IMR-90 (cell line): ENCODE measurements around the gene RBFOX2. TPM values are rescaled to one million over a fixed set of nuclear protein-coding genes. Genes with fewer than 3 reads are reported as not detected.

ENCODE experiments used
- ATAC-seq: fragments of 200-7000 bp; cut with Tn5 transposase; 2 replicates; pipeline ENCODE4 v1.9.1; 2020; ENCODE audit warnings: low read depth, mild to moderate bottlenecking, moderate library complexity
- BruUV-seq: library from RNA; stranded (reverse); fragments of 400-500 nt; replicated peaks from 2 replicates; lab custom pipeline; 2021; lab: Mats Ljungman, UMichigan
- CTCF ChIA-PET: fragments of 300-600 bp; formaldehyde crosslinking; extraction: SDS; loops from one replicate; lab custom pipeline; 2021; ENCODE audit warnings: antibody characterized with exemption; lab: Yijun Ruan, JAX
- POLR2A ChIA-PET: fragments of 300-600 bp; sonication (Branson Sonifier 250); formaldehyde crosslinking; loops from one replicate; lab custom pipeline; 2022; ENCODE audit warnings: antibody characterized with exemption; ENCODE audit not compliant: unreplicated experiment; lab: Charles Lee
- DNase-seq: peaks from one replicate; pipeline ENCODE4 v3.0.0; 2013
- H2AFZ ChIP-seq: replicated peaks from 2 replicates; pipeline ENCODE3; 2013; ENCODE audit warnings: low read length, mild to moderate bottlenecking; ENCODE audit not compliant: poor library complexity
- H2AK5ac ChIP-seq: 2 replicates; pipeline ENCODE4 v1.6.1; 2013; ENCODE audit warnings: low read depth, low read length, inconsistent platforms
- H2AK9ac ChIP-seq: replicated peaks from 2 replicates; pipeline ENCODE3; 2013; ENCODE audit warnings: mild to moderate bottlenecking, low read depth, low read length, moderate library complexity; ENCODE audit not compliant: poor library complexity
- H2BK120ac ChIP-seq: 2 replicates; pipeline ENCODE4 v1.6.1; 2013; ENCODE audit warnings: low read depth, low read length, inconsistent platforms
- H2BK15ac ChIP-seq: 3 replicates; pipeline ENCODE4 v1.6.1; 2013; ENCODE audit warnings: low read depth, low read length, inconsistent platforms
- H2BK20ac ChIP-seq: 2 replicates; pipeline ENCODE4 v1.6.1; 2013; ENCODE audit warnings: low read depth, mild to moderate bottlenecking, inconsistent platforms, low read length, moderate library complexity
- H2BK5ac ChIP-seq: 2 replicates; pipeline ENCODE4 v1.6.1; 2013; ENCODE audit warnings: mild to moderate bottlenecking, low read depth, low read length, inconsistent platforms; ENCODE audit not compliant: poor library complexity, severe bottlenecking
- H3K14ac ChIP-seq: replicated peaks from 2 replicates; pipeline ENCODE4 v1.6.1; 2013; ENCODE audit warnings: low read depth, low read length, inconsistent platforms
- H3K18ac ChIP-seq: 2 replicates; pipeline ENCODE4 v1.6.1; 2013; ENCODE audit warnings: low read depth, low read length, control low read depth
- H3K23ac ChIP-seq: 2 replicates; pipeline ENCODE4 v1.6.1; 2013; ENCODE audit warnings: low read depth, low read length, inconsistent platforms
- H3K27ac ChIP-seq: 2 replicates; pipeline ENCODE4 v1.5.1; 2013; ENCODE audit warnings: mild to moderate bottlenecking, control low read depth, low read length; ENCODE audit not compliant: insufficient read depth
- H3K27me3 ChIP-seq: 2 replicates; pipeline ENCODE4 v1.6.1; 2013; ENCODE audit warnings: low read length; ENCODE audit not compliant: control insufficient read depth, insufficient read depth
- H3K36me3 ChIP-seq: 2 replicates; pipeline ENCODE4 v1.6.1; 2013; ENCODE audit warnings: low read length, mixed read lengths; ENCODE audit not compliant: control insufficient read depth, insufficient read depth
- H3K4ac ChIP-seq: 2 replicates; pipeline ENCODE4 v1.6.1; 2013; ENCODE audit warnings: low read depth, low read length, inconsistent platforms
- H3K4me1 ChIP-seq: 2 replicates; pipeline ENCODE4 v1.6.1; 2013; ENCODE audit warnings: low read length, mixed read lengths; ENCODE audit not compliant: control insufficient read depth, insufficient read depth
- H3K4me2 ChIP-seq: 2 replicates; pipeline ENCODE4 v1.6.1; 2013; ENCODE audit warnings: low read depth, mild to moderate bottlenecking, control low read depth, low read length, moderate library complexity
- H3K4me3 ChIP-seq: 2 replicates; pipeline ENCODE4 v1.5.1; 2013; ENCODE audit warnings: low read depth, mild to moderate bottlenecking, control low read depth, low read length, moderate library complexity; ENCODE audit not compliant: insufficient read depth
- H3K56ac ChIP-seq: 2 replicates; pipeline ENCODE4 v1.6.1; 2013; ENCODE audit warnings: low read length, inconsistent platforms; ENCODE audit not compliant: insufficient read depth; ENCODE audit errors: extremely low read depth
- H3K79me1 ChIP-seq, 2 experiments: 2 replicates each; pipeline ENCODE4 v1.6.1; 2013; ENCODE audit warnings: low read length in 2 of 2, inconsistent platforms in 1 of 2, low read depth in 1 of 2
- H3K9ac ChIP-seq: 2 replicates; pipeline ENCODE4 v1.6.1; 2013; ENCODE audit warnings: low read depth, low read length, control low read depth
- H3K9me1 ChIP-seq: 2 replicates; pipeline ENCODE4 v1.6.1; 2013; ENCODE audit warnings: low read length, inconsistent platforms; ENCODE audit not compliant: insufficient read depth
- H3K9me3 ChIP-seq: 2 replicates; pipeline ENCODE4 v1.6.1; 2013; ENCODE audit warnings: low read length; ENCODE audit not compliant: control insufficient read depth, insufficient read depth
- H4K20me1 ChIP-seq: 2 replicates; pipeline ENCODE4 v1.6.1; 2013; ENCODE audit warnings: low read length, inconsistent platforms; ENCODE audit not compliant: insufficient read depth
- H4K5ac ChIP-seq: 2 replicates; pipeline ENCODE4 v1.6.1; 2013; ENCODE audit warnings: mild to moderate bottlenecking, low read depth, low read length, control low read depth
- H4K8ac ChIP-seq, 2 experiments: 2 replicates each; pipeline ENCODE4 v1.6.1; 2013; ENCODE audit warnings: low read depth in 2 of 2, low read length in 2 of 2, control low read depth in 1 of 2, inconsistent platforms in 1 of 2
- H4K91ac ChIP-seq: 2 replicates; pipeline ENCODE4 v1.6.1; 2013; ENCODE audit warnings: low read depth, low read length, inconsistent platforms; ENCODE audit not compliant: insufficient read depth
- BHLHE40 ChIP-seq: fragments of 150-350 bp; IDR thresholded peaks from 2 replicates; pipeline ENCODE4 v1.6.1; 2016; ENCODE audit warnings: mild to moderate bottlenecking, low read depth, low read length
- CEBPB ChIP-seq: IDR thresholded peaks from 2 replicates; pipeline ENCODE4 v1.6.1; 2012; ENCODE audit warnings: low read depth, low read length, improper control_type of control experiment
- CHD1 ChIP-seq: IDR thresholded peaks from 2 replicates; pipeline ENCODE4 v1.6.1; 2012; ENCODE audit warnings: low read depth, low read length, improper control_type of control experiment
- ELK1 ChIP-seq: fragments of 150-350 bp; IDR thresholded peaks from 2 replicates; pipeline ENCODE4 v1.6.1; 2016; ENCODE audit warnings: low read depth, mild to moderate bottlenecking, low read length, moderate library complexity, borderline replicate concordance
- FOS ChIP-seq: fragments of 150-350 bp; IDR thresholded peaks from 2 replicates; pipeline ENCODE4 v1.6.1; 2016; ENCODE audit warnings: low read depth, low read length
- MAFK ChIP-seq: IDR thresholded peaks from 2 replicates; pipeline ENCODE4 v1.6.1; 2012; ENCODE audit warnings: low read depth, low read length, improper control_type of control experiment
- MXI1 ChIP-seq: IDR thresholded peaks from 2 replicates; pipeline ENCODE4 v1.6.1; 2012; ENCODE audit warnings: low read depth, mild to moderate bottlenecking, low read length, moderate library complexity, borderline replicate concordance
- NFE2L2 ChIP-seq: fragments of 150-350 bp; IDR thresholded peaks from 2 replicates; pipeline ENCODE4 v1.6.1; 2016; ENCODE audit warnings: low read depth, mild to moderate bottlenecking, low read length
- POLR2A ChIP-seq: IDR thresholded peaks from 2 replicates; pipeline ENCODE4 v1.6.1; 2012; ENCODE audit warnings: mild to moderate bottlenecking, low read depth, low read length
- RAD21 ChIP-seq: IDR thresholded peaks from 2 replicates; pipeline ENCODE4 v1.6.1; 2012; ENCODE audit warnings: low read length, improper control_type of control experiment
- RCOR1 ChIP-seq: IDR thresholded peaks from 2 replicates; pipeline ENCODE4 v1.6.1; 2012; ENCODE audit warnings: mild to moderate bottlenecking, low read length, improper control_type of control experiment; ENCODE audit not compliant: insufficient replicate concordance
- RFX5 ChIP-seq: IDR thresholded peaks from 2 replicates; pipeline ENCODE4 v1.8.0; 2012; ENCODE audit warnings: low read depth, mild to moderate bottlenecking, low read length, moderate library complexity
- SMC3 ChIP-seq: fragments of 150-350 bp; IDR thresholded peaks from 2 replicates; pipeline ENCODE4 v1.6.1; 2016; ENCODE audit warnings: low read depth, mild to moderate bottlenecking, antibody characterized with exemption, low read length, moderate library complexity
- USF2 ChIP-seq: fragments of 150-350 bp; IDR thresholded peaks from 2 replicates; pipeline ENCODE4 v1.6.1; 2017; ENCODE audit warnings: mild to moderate bottlenecking, antibody characterized with exemption, low read length, low read depth
- WGBS, 2 experiments: methylation state at CpG; one replicate each; pipeline versions ENCODE4 v1.1.5 to v1.1.7; 2013; ENCODE audit warnings: missing lambda C conversion rate in 2 of 2; ENCODE audit not compliant: insufficient read length in 1 of 2; ENCODE audit errors: extremely low coverage in 2 of 2; 5-methylcytosine and 5-hydroxymethylcytosine counted together
- dilution Hi-C: fragments of 300-500 bp; cut with HindIII; formaldehyde crosslinking; loops from one replicate; pipeline ENCODE4 v1.14.3; 2018; ENCODE audit warnings: low sequenced_read_pairs; ENCODE audit not compliant: unreplicated experiment
- in situ Hi-C: fragments of 300-500 bp; cut with MboI; formaldehyde crosslinking; loops from 3 replicates; pipeline ENCODE4 v1.14.3; 2019; ENCODE audit warnings: low sequenced_read_pairs, inconsistent platforms, mixed read lengths
- intact Hi-C: fragments of 100-400 bp; cut with micrococcal nuclease; formaldehyde crosslinking; loops from 2 replicates; pipeline ENCODE4 v1.10.0; 2022
- polyA plus RNA-seq, 3 experiments: library from polyadenylated mRNA; depleted of rRNA; stranded (reverse); fragments of >200 nt; gene quantifications; 2 replicates each; pipeline ENCODE4 v1.2.3, GENCODE V29; 2012; ENCODE audit warnings: low replicate concordance in 1 of 3
- total RNA-seq: library from RNA; depleted of rRNA; stranded (reverse); fragments of >200 nt; gene quantifications from 2 replicates; pipeline ENCODE4 v1.2.3, GENCODE V29; 2012
- TF ChIP-seq, protein P1 (sequence below): conservative IDR thresholded peaks from 2 replicates; pipeline ENCODE4 v1.5.1; 2012; ENCODE audit warnings: mild to moderate bottlenecking, low read depth, low read length, improper control_type of control experiment

Gene RBFOX2
- total and polyA plus RNA-seq, 2 of the 4 experiments (the other 2 are of a cell fraction) = 146 to 178 TPM

- H3K36me3 ChIP-seq = no peaks in the 10 kb centered on the region
- no peak overlapping the region for H2AK5ac ChIP-seq
- ChIA-PET CTCF (interaction anchor here (0.6 to 0.7 kb wide), 3 partner anchors 39 to 1945 kb away, joined by 3 to 5 read pairs (median 3); no protein-coding TSS in a partner anchor), POLR2A (no interaction called here)
- peak overlapping the region; percentile 23; the same call in 1 of the 2 replicates for H3K4me2 ChIP-seq
- H3K27ac ChIP-seq = no peak overlapping the region
- no peak overlapping the region for H2BK20ac ChIP-seq
- peak; percentile 89 for ATAC-seq
- no peak overlapping the region for H3K18ac ChIP-seq
- H2AFZ ChIP-seq = no peak overlapping the region
- WGBS, 2 experiments = 50% methylated on average over 1 of the region's 5 CpGs; no CpG with 5 or more reads in 1 of the 2 experiments
- no peak overlapping the region for H3K56ac ChIP-seq
- in situ Hi-C loops = no loop called here
- H2BK120ac ChIP-seq = no peak overlapping the region
- H3K23ac ChIP-seq = no peak overlapping the region
- peak; percentile 81 for DNase-seq
- no peak overlapping the region for H3K14ac ChIP-seq
- H3K4me1 ChIP-seq = peaks cover 5% of the 10 kb centered on the region
- no peak overlapping the region for H4K8ac ChIP-seq
- intact Hi-C loops = loop anchor here (5.0 kb wide), 1 partner anchor 38 kb away; no protein-coding TSS in a partner anchor
- no TSS peak for BruUV-seq
- H4K91ac ChIP-seq = no peak overlapping the region
- peaks cover 20% of the 10 kb centered on the region for H3K9me1 ChIP-seq
- no peak overlapping the region for H3K4me3 ChIP-seq
- no peaks in the 10 kb centered on the region for H3K9me3 ChIP-seq
- H3K27me3 ChIP-seq = no peaks in the 10 kb centered on the region
- no peak overlapping the region for H2BK15ac ChIP-seq
- peaks cover 48 to 87% of the 10 kb centered on the region in 2 experiments for H3K79me1 ChIP-seq
- no peak overlapping the region for H2BK5ac ChIP-seq
- dilution Hi-C loops = no loop called here
- no peak overlapping the region for H4K5ac ChIP-seq
- H3K9ac ChIP-seq = no peak overlapping the region
- H4K20me1 ChIP-seq = peaks cover 62% of the 10 kb centered on the region
- no peak overlapping the region for H2AK9ac ChIP-seq
- peak overlapping the region; percentile 1; the same call in 1 of the 2 replicates for H3K4ac ChIP-seq
- TF ChIP-seq NFE2L2 = no peak
- TF ChIP-seq, protein P1, sequence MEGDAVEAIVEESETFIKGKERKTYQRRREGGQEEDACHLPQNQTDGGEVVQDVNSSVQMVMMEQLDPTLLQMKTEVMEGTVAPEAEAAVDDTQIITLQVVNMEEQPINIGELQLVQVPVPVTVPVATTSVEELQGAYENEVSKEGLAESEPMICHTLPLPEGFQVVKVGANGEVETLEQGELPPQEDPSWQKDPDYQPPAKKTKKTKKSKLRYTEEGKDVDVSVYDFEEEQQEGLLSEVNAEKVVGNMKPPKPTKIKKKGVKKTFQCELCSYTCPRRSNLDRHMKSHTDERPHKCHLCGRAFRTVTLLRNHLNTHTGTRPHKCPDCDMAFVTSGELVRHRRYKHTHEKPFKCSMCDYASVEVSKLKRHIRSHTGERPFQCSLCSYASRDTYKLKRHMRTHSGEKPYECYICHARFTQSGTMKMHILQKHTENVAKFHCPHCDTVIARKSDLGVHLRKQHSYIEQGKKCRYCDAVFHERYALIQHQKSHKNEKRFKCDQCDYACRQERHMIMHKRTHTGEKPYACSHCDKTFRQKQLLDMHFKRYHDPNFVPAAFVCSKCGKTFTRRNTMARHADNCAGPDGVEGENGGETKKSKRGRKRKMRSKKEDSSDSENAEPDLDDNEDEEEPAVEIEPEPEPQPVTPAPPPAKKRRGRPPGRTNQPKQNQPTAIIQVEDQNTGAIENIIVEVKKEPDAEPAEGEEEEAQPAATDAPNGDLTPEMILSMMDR = no peak
- TF ChIP-seq CEBPB = no peak
- TF ChIP-seq BHLHE40 = no peak
- TF ChIP-seq RFX5 = no peak
- no peak for TF ChIP-seq SMC3
- no peak for TF ChIP-seq USF2
- TF ChIP-seq MXI1 = no peak
- TF ChIP-seq POLR2A = no peak
- no peak for TF ChIP-seq ELK1
- TF ChIP-seq RAD21 = 0 out of 2 replicates have a peak, but pooled peaks have one; percentile 7
- TF ChIP-seq FOS = peak; percentile 62; the same call in 1 of the 2 replicates
- TF ChIP-seq MAFK = no peak
- no peak for TF ChIP-seq RCOR1
- no peak for TF ChIP-seq CHD1
These were observed 128.0 kb downstream of the RBFOX2 start for GRCh38 chr22:35900483-35901168.
